Stomach smooth muscle (tissue), 2 donors: ENCODE results near the gene IGF2R.

Experiments
- H3K27ac ChIP-seq: one replicate; pipeline ENCODE4 v1.7.0; 2013; ENCODE audit warnings: mild to moderate bottlenecking, low read length, inconsistent platforms
- H3K27me3 ChIP-seq, 2 donors: one replicate each; pipeline ENCODE4 v1.7.0; 2013; ENCODE audit warnings: low read length in 2 of 2; ENCODE audit not compliant: insufficient read depth in 2 of 2, control insufficient read depth in 1 of 2
- H3K36me3 ChIP-seq, 2 donors: one replicate each; pipeline ENCODE4 v1.7.0; 2013; ENCODE audit warnings: low read length in 2 of 2; ENCODE audit not compliant: control insufficient read depth in 2 of 2, insufficient read depth in 2 of 2
- H3K4me1 ChIP-seq: one replicate; pipeline ENCODE4 v1.7.0; 2013; ENCODE audit warnings: low read length; ENCODE audit not compliant: control insufficient read depth, insufficient read depth
- H3K4me3 ChIP-seq, 2 donors: one replicate each; pipeline ENCODE4 v1.7.0; 2013; ENCODE audit warnings: low read length in 2 of 2
- H3K9ac ChIP-seq, 2 donors: one replicate each; pipeline ENCODE4 v1.7.0; 2013; ENCODE audit warnings: low read length in 2 of 2, mild to moderate bottlenecking in 1 of 2
- H3K9me3 ChIP-seq, 2 donors: one replicate each; pipeline ENCODE4 v1.7.0; 2013; ENCODE audit warnings: low read length in 2 of 2; ENCODE audit not compliant: control insufficient read depth in 2 of 2
- donor health status: healthy.
- donor health status: Pancreatic carcinoma.

The IGF2R gene

DNA sequence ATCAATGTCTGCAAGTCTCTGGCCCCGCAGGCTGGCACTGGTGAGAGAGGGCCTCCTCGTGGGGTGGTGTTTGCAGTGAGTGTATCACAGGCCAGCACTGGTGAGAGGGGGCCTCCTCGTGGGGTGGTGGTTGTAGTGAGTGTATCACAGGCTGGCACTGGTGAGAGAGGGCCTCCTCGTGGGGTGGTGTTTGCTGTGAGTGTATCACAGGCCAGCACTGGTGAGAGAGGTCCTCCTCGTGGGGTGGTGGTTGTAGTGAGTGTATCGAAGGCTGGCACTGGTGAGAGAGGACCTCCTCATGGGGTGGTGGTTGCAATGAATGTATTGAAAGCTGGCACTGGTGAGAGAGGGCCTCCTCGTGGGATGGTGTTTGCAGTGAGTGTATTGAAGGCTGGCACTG lies 99.5 kb downstream of the IGF2R start:
- no peaks in the 10 kb centered on the region for H3K4me1 ChIP-seq
- no peak overlapping the region for H3K4me3 ChIP-seq
- H3K36me3 ChIP-seq, result peaks cover 63 to 70% of the 10 kb centered on the region in 2 donors
- H3K9me3 ChIP-seq, result no peaks in the 10 kb centered on the region
- H3K9ac ChIP-seq, result no peak overlapping the region
- no peaks in the 10 kb centered on the region for H3K27me3 ChIP-seq
- H3K27ac ChIP-seq, result no peak overlapping the region

DNA sequence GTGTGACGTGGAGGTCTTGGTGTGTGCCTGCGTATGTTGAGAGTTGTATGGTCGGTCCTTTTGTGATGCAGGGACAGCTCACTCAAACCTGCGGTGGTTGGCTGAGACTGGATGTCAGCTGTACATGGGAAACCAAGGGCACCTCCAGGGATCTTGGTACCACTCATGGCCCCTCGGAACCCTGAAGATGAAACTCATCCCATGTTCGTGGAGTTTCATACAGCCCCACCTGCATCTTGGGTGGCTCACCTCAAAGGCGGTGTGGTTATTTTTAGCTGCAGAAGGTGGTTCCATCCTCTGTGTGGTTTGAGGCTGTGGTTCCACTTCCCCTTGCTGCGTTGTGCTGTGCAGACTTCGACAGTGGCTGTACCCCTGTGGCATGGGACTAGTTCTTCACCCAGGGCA lies 100.2 kb downstream of the IGF2R start:
- no peak overlapping the region for H3K4me3 ChIP-seq
- H3K36me3 ChIP-seq, result peaks cover 66 to 70% of the 10 kb centered on the region in 2 donors
- no peaks in the 10 kb centered on the region for H3K27me3 ChIP-seq
- no peaks in the 10 kb centered on the region for H3K4me1 ChIP-seq
- H3K27ac ChIP-seq, result no peak overlapping the region
- H3K9me3 ChIP-seq, result no peaks in the 10 kb centered on the region
- H3K9ac ChIP-seq, result no peak overlapping the region

DNA sequence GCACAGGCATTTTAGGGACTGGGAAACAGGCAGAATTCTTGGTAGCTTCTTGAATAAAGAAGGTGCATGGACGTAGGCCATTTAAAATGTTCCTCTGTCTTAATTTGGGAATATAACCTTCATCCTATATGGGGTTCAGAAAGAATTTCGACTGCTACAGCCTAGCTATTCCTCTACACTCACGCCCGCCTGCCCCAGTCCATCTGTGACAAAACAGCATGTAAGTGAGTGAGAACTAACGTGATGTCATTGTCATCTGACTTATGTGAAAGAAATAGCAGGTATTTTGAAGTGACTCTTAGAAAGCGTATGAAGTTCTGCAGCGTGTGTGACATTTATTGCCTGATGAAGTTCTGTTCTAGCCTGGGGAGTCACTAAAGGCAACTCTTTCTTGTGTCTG lies 100.6 kb downstream of the IGF2R start:
- Histone ChIP-seq H3K27me3 (no peaks in the 10 kb centered on the region), H3K4me3 (no peak overlapping the region), H3K27ac (no peak overlapping the region), H3K4me1 (no peaks in the 10 kb centered on the region), H3K9me3 (no peaks in the 10 kb centered on the region), H3K9ac (no peak overlapping the region), H3K36me3 (peaks cover 62 to 68% of the 10 kb centered on the region in 2 donors)

DNA sequence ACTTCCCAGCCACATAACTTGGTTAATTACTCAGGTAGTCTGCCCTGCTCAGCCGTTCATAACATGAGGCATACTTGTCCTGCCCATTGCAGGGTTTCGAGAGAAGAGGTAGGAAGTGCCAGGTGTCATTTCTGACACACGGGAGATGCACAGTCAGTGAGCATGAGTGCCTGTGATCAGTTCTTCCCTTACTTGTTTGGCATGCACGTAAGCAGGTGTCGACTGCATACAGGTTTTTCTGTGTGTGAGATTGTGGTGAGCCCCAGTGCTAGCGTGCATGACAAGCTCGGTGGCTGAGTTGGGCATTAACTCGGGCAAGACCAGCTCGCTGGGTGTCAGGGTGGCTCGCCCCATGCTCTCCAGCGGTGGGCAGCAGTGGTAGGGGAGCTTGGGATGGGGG lies 101.5 kb downstream of the IGF2R start:
- Histone ChIP-seq H3K4me1 (no peaks in the 10 kb centered on the region), H3K9me3 (no peaks in the 10 kb centered on the region), H3K9ac (no peak overlapping the region), H3K27me3 (no peaks in the 10 kb centered on the region), H3K27ac (no peak overlapping the region), H3K4me3 (no peak overlapping the region), H3K36me3 (peaks cover 56 to 65% of the 10 kb centered on the region in 2 donors)

DNA sequence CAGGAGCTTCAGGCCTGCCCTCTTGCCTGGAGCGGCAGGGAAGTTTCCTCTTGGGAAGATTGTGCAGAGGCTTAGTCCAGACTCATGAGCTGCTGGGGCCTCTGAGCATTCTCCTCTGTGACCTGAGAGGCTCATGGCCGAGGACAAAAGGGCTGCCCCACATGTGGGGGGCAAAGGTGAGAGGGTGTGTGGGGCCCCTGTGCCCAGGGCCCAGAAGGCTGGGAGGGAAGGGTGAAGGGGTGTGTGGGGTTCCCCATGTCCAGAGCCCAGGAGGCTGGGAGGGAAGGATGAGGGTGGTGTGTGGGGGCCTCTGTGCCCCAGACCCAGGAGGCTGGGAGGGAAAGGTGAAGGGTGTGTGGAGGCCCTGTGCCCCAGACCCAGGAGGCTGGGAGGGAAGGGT lies 101.9 kb downstream of the IGF2R start:
- Histone ChIP-seq H3K9me3 (no peaks in the 10 kb centered on the region), H3K4me1 (no peaks in the 10 kb centered on the region), H3K4me3 (no peak overlapping the region), H3K27me3 (no peaks in the 10 kb centered on the region), H3K9ac (no peak overlapping the region), H3K36me3 (peaks cover 57 to 68% of the 10 kb centered on the region in 2 donors), H3K27ac (no peak overlapping the region)

DNA sequence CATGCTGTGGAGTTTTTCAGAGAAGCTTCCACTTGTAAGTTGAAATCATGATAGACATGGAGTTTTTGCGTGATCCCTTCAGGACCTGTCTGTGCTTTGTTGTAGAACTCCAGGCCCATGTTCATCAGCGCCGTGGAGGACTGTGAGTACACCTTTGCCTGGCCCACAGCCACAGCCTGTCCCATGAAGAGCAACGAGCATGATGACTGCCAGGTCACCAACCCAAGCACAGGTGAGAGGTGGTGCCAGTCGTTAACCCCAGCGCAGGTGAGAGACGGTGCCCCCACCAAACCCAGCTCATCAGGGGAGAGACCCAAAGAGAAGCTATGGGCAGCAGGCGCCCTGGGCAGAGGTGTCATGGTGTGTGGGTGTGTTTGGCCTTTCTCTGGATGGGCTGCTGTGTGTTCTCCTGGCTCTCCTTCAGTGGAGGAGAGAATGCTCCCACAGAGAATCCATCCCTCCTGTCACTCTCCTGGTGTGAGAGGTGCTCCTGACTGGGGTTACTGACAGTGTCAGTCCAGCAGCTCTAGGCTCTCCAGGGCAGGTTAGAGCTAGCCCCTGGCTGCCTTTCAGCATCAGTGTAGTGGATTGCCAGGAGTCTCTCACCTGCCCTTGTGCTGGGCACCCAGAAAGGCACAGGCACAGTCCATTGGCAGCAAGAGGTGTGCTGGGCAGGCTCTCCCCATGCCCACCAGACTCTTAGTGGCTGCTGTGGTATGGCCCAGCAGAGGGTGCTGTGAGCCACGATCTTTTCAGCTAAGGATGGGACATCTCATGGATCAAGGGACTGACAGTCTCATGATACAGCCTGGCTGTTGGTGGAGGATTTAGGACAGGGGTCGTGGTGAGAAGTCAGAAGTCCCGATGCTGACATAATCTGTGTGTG lies 103.2 kb downstream of the IGF2R start:
- no peak overlapping the region for H3K27ac ChIP-seq

DNA sequence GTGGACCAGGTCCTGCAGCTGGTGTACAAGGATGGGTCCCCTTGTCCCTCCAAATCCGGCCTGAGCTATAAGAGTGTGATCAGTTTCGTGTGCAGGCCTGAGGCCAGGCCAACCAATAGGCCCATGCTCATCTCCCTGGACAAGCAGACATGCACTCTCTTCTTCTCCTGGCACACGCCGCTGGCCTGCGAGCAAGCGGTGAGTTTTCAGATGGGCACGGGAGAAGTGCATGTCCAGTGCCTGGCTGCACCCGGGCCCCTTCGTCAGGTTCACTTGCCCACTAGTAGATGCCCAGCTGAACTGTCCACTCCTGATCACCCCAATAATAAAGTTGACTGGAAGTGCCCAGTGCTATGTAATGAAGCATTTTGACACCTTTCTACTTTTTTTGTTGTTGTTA lies 104.4 kb downstream of the IGF2R start:
- H3K9ac ChIP-seq, result no peak overlapping the region
- no peak overlapping the region for H3K4me3 ChIP-seq
- H3K9me3 ChIP-seq, result no peaks in the 10 kb centered on the region
- no peak overlapping the region for H3K27ac ChIP-seq
- H3K4me1 ChIP-seq, result no peaks in the 10 kb centered on the region
- no peaks in the 10 kb centered on the region for H3K27me3 ChIP-seq
- peaks cover 56 to 70% of the 10 kb centered on the region in 2 donors for H3K36me3 ChIP-seq

More for the DNA sequence above, 103.2 kb downstream of the IGF2R start:
- Histone ChIP-seq H3K27me3 (no peaks in the 10 kb centered on the region), H3K4me3 (no peak overlapping the region), H3K9ac (no peak overlapping the region), H3K4me1 (no peaks in the 10 kb centered on the region), H3K36me3 (peaks cover 57 to 68% of the 10 kb centered on the region in 2 donors), H3K9me3 (no peaks in the 10 kb centered on the region)

DNA sequence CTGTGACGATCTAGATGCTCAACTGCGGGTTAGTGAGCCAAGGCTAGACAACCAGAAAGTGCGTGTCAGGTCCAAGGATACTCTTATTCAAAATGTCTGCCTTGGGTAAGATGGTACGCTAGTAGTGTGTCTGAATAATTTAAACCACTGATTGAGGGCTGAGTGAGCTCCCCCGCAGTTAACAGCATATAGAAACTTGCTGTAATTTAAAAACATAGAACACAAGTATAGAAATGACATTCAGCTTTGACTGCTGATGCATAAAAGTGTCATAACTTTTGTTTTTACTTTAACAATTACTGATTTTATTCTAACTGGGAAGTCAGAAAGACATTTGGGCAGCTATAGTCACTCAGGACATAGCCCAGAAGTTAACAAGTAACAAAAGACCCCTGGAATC lies 107.1 kb downstream of the IGF2R start:
- Histone ChIP-seq H3K9me3 (no peaks in the 10 kb centered on the region), H3K9ac (no peak overlapping the region), H3K4me3 (no peak overlapping the region), H3K36me3 (peaks cover 51 to 70% of the 10 kb centered on the region in 2 donors), H3K27ac (no peak overlapping the region), H3K4me1 (no peaks in the 10 kb centered on the region), H3K27me3 (no peaks in the 10 kb centered on the region)

DNA sequence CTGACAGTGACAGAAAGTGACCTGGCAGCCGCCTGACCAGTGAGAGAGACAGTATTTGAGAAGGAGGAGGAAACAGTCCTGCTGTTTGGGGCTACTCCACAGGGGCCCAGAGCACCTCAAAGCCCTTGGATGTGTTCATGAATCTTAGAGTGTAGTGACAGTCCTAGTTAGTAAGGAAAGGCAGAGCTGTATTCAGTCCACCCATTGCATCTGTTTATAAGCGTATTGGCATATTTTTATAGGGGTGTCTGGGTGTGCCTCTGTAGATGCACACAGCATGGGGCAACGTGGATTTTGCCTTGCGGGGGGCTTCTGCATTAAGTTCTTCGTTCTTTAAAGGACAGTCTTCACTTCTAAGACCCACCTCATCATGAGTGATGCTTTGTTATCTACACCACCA lies 108.1 kb downstream of the IGF2R start:
- Histone ChIP-seq H3K27me3 (no peaks in the 10 kb centered on the region), H3K36me3 (peaks cover 50 to 70% of the 10 kb centered on the region in 2 donors), H3K9ac (no peak overlapping the region), H3K9me3 (no peaks in the 10 kb centered on the region), H3K4me3 (no peak overlapping the region), H3K27ac (no peak overlapping the region), H3K4me1 (no peaks in the 10 kb centered on the region)

DNA sequence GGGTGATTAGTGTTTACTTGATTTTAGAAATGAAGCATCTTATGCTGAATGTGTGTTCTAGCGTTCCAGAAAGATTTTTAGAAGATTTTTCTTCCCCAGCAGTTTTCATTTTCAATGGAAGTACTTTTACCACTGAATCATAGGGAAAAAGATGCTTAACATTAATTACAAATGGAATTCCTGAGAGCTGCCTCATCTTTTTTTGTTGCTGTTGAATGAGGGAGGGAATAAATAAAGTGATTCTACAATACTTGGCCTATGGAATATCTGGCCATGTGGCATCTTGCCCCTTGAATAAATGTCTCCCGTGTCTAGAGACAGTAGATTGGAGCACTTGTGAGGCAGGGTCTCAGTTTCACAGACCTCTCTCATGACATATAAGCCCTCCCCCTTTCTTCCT lies 108.6 kb downstream of the IGF2R start:
- Histone ChIP-seq H3K9me3 (no peaks in the 10 kb centered on the region), H3K27ac (no peak overlapping the region), H3K4me3 (no peak overlapping the region), H3K9ac (no peak overlapping the region), H3K36me3 (peaks cover 46 to 65% of the 10 kb centered on the region in 2 donors), H3K4me1 (no peaks in the 10 kb centered on the region), H3K27me3 (no peaks in the 10 kb centered on the region)
